GM18873 (cell line): ENCODE measurements around the gene ACOXL.

Experiments used
- ATAC-seq: cut with Tn5 transposase; IDR thresholded peaks from one replicate; pipeline ENCODE4 v1.9.1; 2021; ENCODE audit warnings: mild to moderate bottlenecking, moderate library complexity, moderate number of reproducible peaks; ENCODE audit not compliant: unreplicated experiment, low FRiP score

ACOXL gene

GRCh38 chr2:110869472-110870446 lies 137.4 kb downstream of the ACOXL start:
- no peak for ATAC-seq

GRCh38 chr2:110870545-110870944 lies 138.2 kb downstream of the ACOXL start:
- ATAC-seq = no peak

- no peak for ATAC-seq
These were observed 139.3 kb downstream of the ACOXL start for GRCh38 chr2:110871637-110872036.

GRCh38 chr2:110872521-110872920 lies 140.1 kb downstream of the ACOXL start:
- ATAC-seq = no peak

GRCh38 chr2:110873056-110873502 lies 140.7 kb downstream of the ACOXL start:
- no peak for ATAC-seq

- no peak for ATAC-seq
These were observed 141.5 kb downstream of the ACOXL start for GRCh38 chr2:110873597-110874452.

GRCh38 chr2:110874453-110875383 lies 142.3 kb downstream of the ACOXL start:
- ATAC-seq = no peak

GRCh38 chr2:110875384-110875725 lies 143.0 kb downstream of the ACOXL start:
- no peak for ATAC-seq

GRCh38 chr2:110876167-110876999 lies 144.0 kb downstream of the ACOXL start:
- no peak for ATAC-seq

- no peak for ATAC-seq
These were observed 144.9 kb downstream of the ACOXL start for GRCh38 chr2:110877031-110877827.

- ATAC-seq = no peak
These were observed 145.8 kb downstream of the ACOXL start for GRCh38 chr2:110878150-110878549.

GRCh38 chr2:110881908-110882307 lies 149.5 kb downstream of the ACOXL start:
- ATAC-seq = peak; percentile 83

GRCh38 chr2:110883406-110883805 lies 151.0 kb downstream of the ACOXL start:
- no peak for ATAC-seq

GRCh38 chr2:110885256-110885655 lies 152.9 kb downstream of the ACOXL start:
- ATAC-seq = no peak

GRCh38 chr2:110886826-110887573 lies 154.6 kb downstream of the ACOXL start:
- no peak for ATAC-seq

- ATAC-seq = no peak
These were observed 156.0 kb downstream of the ACOXL start for GRCh38 chr2:110888411-110888810.

- ATAC-seq = no peak
These were observed 159.3 kb downstream of the ACOXL start for GRCh38 chr2:110891626-110892025.

- ATAC-seq = no peak
These were observed 163.9 kb downstream of the ACOXL start for GRCh38 chr2:110896226-110896625.
